ENCODE data around the gene STKLD1. TPM values are rescaled to one million over a fixed set of nuclear protein-coding genes. Genes with fewer than 3 reads are reported as not detected.
A peak's percentile ranks its signal among the peaks of the same experiment; 100 is the strongest.

STKLD1 gene
- total and polyA plus RNA-seq, 9 of the 15 experiments (the other 6 are each of a cell fraction or from before 2014, with no cell fraction given) = 0.10 to 0.65 (median 0.33) TPM; not detected in 2

- H2AFZ ChIP-seq (ENCODE audit: low read depth, low read length) = no peak overlapping the region
- in situ Hi-C loops (cut with MboI) (no loop called here), intact Hi-C loops (cut with micrococcal nuclease) (no loop called here)
- CTCF ChIA-PET (ENCODE audit: low intra/inter-chr PET ratio) = no interaction called here
- no peaks in the 10 kb centered on the region for H3K9me3 ChIP-seq (replicated peaks; ENCODE audit: control insufficient read depth, insufficient read depth, low read depth, low read length)
- H3K36me3 ChIP-seq (ENCODE audit: control insufficient read depth, insufficient read depth, low read length) = no peaks in the 10 kb centered on the region
- H3K4me3 ChIP-seq = no peak overlapping the region
- H3K9ac ChIP-seq (ENCODE audit: insufficient read depth in 1 of 2, low read depth in 2 of 2, low read length in 2 of 2) = no peak overlapping the region
- DNase-seq (ENCODE audit: extremely low read depth in 1 of 4, low spot score in 3 of 4) = no peak
- H3K4me2 ChIP-seq (ENCODE audit: insufficient read depth, low read length) = no peak overlapping the region
- FAIRE-seq = no peak
- TF ChIP-seq HINFP (tag; conservative IDR thresholded peaks at IDR 0.05; ENCODE audit: low read depth) = no peak
- TF ChIP-seq PKNOX1 (IDR thresholded peaks at IDR 0.05) = peak; percentile 47; the same call in 1 of the 2 replicates
- peaks cover 0 to 27% of the 10 kb centered on the region in 2 experiments; a peak in 1 of 5 replicates for H3K4me1 ChIP-seq (replicated peaks in 1 of 2; ENCODE audit: control insufficient read depth in 2 of 2, insufficient read depth in 2 of 2, low read length in 2 of 2)
- H4K20me1 ChIP-seq (replicated peaks; ENCODE audit: control insufficient read depth, insufficient read depth, low read length) = peaks cover 14% of the 10 kb centered on the region; the same call in 1 of the 2 replicates
- ATAC-seq = no peak
- H3K79me2 ChIP-seq (ENCODE audit: control insufficient read depth, insufficient read depth, low read length) = no peaks in the 10 kb centered on the region
- H3K27me3 ChIP-seq (ENCODE audit: control insufficient read depth in 2 of 2, insufficient read depth in 2 of 2, low read length in 2 of 2) = peaks cover 56 to 84% of the 10 kb centered on the region in 2 experiments
- WGBS (ENCODE audit: insufficient coverage, low coverage, missing lambda C conversion rate) = under 1% methylated on average over 8 of the region's 8 CpGs
- no peaks in the 10 kb centered on the region for H3K9me1 ChIP-seq (ENCODE audit: control insufficient read depth, insufficient read depth, low read length)
- POLR2A ChIA-PET = interaction anchor here (0.5 to 2.9 kb wide), 3 partner anchors 16 to 88 kb away, joined by 3 to 14 read pairs (median 3); partner anchors contain the start of gene CACFD1
- no TSS peak for BruUV-seq (replicated peaks)
- no peak overlapping the region for H3K27ac ChIP-seq (ENCODE audit: extremely low read depth, low read depth, low read length)
These were observed 67.8 kb downstream of the STKLD1 start for GRCh38 chr9:133443982-133444381.

Measured in K562 (cell line).